ENCODE results near the gene RAB35.

DNA sequence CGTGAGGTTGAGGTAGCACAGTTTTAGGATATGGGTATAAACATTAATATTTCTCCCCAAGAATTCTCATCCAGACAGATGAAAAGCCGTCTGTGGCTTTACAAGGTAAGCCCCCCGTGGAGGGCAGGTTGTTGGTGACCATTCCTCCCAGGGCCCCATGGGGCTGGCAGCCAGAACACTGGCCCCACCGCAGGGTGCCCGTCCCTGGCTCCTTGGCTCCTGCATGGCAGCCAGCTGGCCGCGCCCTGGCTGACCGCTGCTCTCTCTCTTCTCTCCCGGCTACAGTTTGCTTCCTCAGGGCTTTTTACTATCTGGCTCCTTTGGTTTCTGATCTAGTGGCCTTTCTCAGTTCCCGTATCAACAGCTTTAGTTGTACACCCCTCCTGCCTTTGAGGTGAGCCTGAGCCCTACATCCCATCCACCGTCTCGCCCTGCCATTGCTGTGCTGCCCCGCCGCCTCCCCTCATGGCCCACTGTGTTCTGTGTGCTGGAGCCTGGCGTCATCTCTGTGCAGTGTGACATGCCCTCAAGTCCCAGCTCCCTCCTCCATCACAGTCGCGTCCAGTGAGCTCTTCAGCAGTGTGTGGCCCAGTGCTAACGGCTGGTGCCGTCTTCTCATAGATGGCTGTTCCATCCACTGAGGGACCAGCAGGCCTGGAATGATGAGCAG lies 25.8 kb downstream of the RAB35 start:
- TF ChIP-seq, protein P1, sequence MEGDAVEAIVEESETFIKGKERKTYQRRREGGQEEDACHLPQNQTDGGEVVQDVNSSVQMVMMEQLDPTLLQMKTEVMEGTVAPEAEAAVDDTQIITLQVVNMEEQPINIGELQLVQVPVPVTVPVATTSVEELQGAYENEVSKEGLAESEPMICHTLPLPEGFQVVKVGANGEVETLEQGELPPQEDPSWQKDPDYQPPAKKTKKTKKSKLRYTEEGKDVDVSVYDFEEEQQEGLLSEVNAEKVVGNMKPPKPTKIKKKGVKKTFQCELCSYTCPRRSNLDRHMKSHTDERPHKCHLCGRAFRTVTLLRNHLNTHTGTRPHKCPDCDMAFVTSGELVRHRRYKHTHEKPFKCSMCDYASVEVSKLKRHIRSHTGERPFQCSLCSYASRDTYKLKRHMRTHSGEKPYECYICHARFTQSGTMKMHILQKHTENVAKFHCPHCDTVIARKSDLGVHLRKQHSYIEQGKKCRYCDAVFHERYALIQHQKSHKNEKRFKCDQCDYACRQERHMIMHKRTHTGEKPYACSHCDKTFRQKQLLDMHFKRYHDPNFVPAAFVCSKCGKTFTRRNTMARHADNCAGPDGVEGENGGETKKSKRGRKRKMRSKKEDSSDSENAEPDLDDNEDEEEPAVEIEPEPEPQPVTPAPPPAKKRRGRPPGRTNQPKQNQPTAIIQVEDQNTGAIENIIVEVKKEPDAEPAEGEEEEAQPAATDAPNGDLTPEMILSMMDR (IDR thresholded peaks at IDR 0.05): no peak
- no peak for TF ChIP-seq POLR2A (IDR thresholded peaks at IDR 0.05)
